NCI-H524 treated with DMSO at 0.1 percent for 48 hours (cell line): ENCODE data around the gene ENAH.

Experiments
- DNase-seq: peaks from one replicate; lab custom pipeline; 2025; lab: John Stamatoyannopoulos, UW

ENAH gene

GRCh38 chr1:225559902-225560301, 93.0 kb downstream of the ENAH start:
- DNase-seq, result no peak

- no peak for DNase-seq
Observed at GRCh38 chr1:225559326-225559725, 93.6 kb downstream of the ENAH start.

- no peak for DNase-seq
Observed at GRCh38 chr1:225556694-225557093, 96.2 kb downstream of the ENAH start.

GRCh38 chr1:225555821-225556220, 97.1 kb downstream of the ENAH start:
- no peak for DNase-seq

GRCh38 chr1:225554216-225554812, 98.6 kb downstream of the ENAH start:
- DNase-seq, result no peak

- DNase-seq, result no peak
Observed at GRCh38 chr1:225549821-225550220, 103.1 kb downstream of the ENAH start.

GRCh38 chr1:225548140-225548857, 104.6 kb downstream of the ENAH start:
- DNase-seq, result no peak

GRCh38 chr1:225545649-225546048, 107.3 kb downstream of the ENAH start:
- no peak for DNase-seq

- DNase-seq, result no peak
Observed at GRCh38 chr1:225544924-225545323, 108.0 kb downstream of the ENAH start.

GRCh38 chr1:225544263-225544662, 108.7 kb downstream of the ENAH start:
- DNase-seq, result no peak

GRCh38 chr1:225543350-225543749, 109.6 kb downstream of the ENAH start:
- no peak for DNase-seq

- no peak for DNase-seq
Observed at GRCh38 chr1:225541383-225541782, 111.5 kb downstream of the ENAH start.

GRCh38 chr1:225539575-225539974, 113.3 kb downstream of the ENAH start:
- no peak for DNase-seq

GRCh38 chr1:225539069-225539468, 113.9 kb downstream of the ENAH start:
- DNase-seq, result no peak

GRCh38 chr1:225537554-225538251, 115.2 kb downstream of the ENAH start:
- no peak for DNase-seq

GRCh38 chr1:225535280-225535679, 117.6 kb downstream of the ENAH start:
- no peak for DNase-seq

- DNase-seq, result no peak
Observed at GRCh38 chr1:225534772-225535171, 118.2 kb downstream of the ENAH start.

GRCh38 chr1:225534135-225534534, 118.8 kb downstream of the ENAH start:
- DNase-seq, result no peak

GRCh38 chr1:225533238-225533637, 119.7 kb downstream of the ENAH start:
- DNase-seq, result no peak

GRCh38 chr1:225532240-225532944, 120.5 kb downstream of the ENAH start:
- DNase-seq, result no peak

GRCh38 chr1:225529726-225530125, 123.2 kb downstream of the ENAH start:
- no peak for DNase-seq

- DNase-seq, result no peak
Observed at GRCh38 chr1:225527575-225527974, 125.3 kb downstream of the ENAH start.

- DNase-seq, result no peak
Observed at GRCh38 chr1:225526878-225527277, 126.0 kb downstream of the ENAH start.
